Vagina (tissue), 2 donors: ENCODE data around the gene ANXA6. TPM values are rescaled to one million over a fixed set of nuclear protein-coding genes. Genes with fewer than 3 reads are reported as not detected.

Source experiments
- DNase-seq, 2 donors: peaks; one replicate each; pipeline ENCODE4 v3.0.0-alpha.2; 2017; ENCODE audit errors: extremely low spot score in 2 of 2
- H3K27ac ChIP-seq: fragments of 200-600 bp; sonication (generic); one replicate; pipeline ENCODE4 v1.5.1; 2019
- H3K27me3 ChIP-seq: fragments of 200-600 bp; sonication (generic); one replicate; pipeline ENCODE4 v1.5.1; 2019
- H3K36me3 ChIP-seq, 2 donors: fragments of 200-600 bp; sonication (generic); one replicate each; pipeline ENCODE4 v1.5.1; 2017 to 2019
- H3K4me1 ChIP-seq: fragments of 200-600 bp; sonication (generic); one replicate; pipeline ENCODE4 v1.5.1; 2019
- H3K4me3 ChIP-seq, 2 donors: fragments of 200-600 bp; sonication (generic); 1 replicate in 1 of 2; 2 replicates in 1 of 2; pipeline ENCODE4 v1.5.1; 2016 to 2019
- H3K9me3 ChIP-seq: fragments of 200-600 bp; sonication (generic); one replicate; pipeline ENCODE4 v1.5.1; 2019
- POLR2A ChIP-seq, 2 donors: fragments of 450-650 bp; IDR thresholded peaks; one replicate each; pipeline ENCODE4 v1.6.1; 2017; ENCODE audit warnings: antibody characterized with exemption in 2 of 2, mild to moderate bottlenecking in 2 of 2, moderate library complexity in 2 of 2
- POLR2AphosphoS5 ChIP-seq, 2 donors: sonication (generic); formaldehyde crosslinking; IDR thresholded peaks; one replicate each; pipeline ENCODE4 v1.9.0; 2017; ENCODE audit warnings: antibody characterized with exemption in 2 of 2, mild to moderate bottlenecking in 2 of 2, low read depth in 1 of 2; ENCODE audit not compliant: insufficient read depth in 1 of 2
- intact Hi-C: fragments of 100-400 bp; cut with DNase I; formaldehyde crosslinking; loops from one replicate; pipeline ENCODE4 v1.15.1; 2023
- total RNA-seq: library from RNA; depleted of rRNA; stranded (reverse); fragments of >200 nt; gene quantifications from one replicate; pipeline ENCODE4 v1.2.3, GENCODE V29; 2016
- TF ChIP-seq, protein P1 (sequence below), 3 experiments: fragments of 450-650 bp in 2 of 3; fragments of 200-600 bp in 1 of 3; sonication (generic) in 1 of 3; IDR thresholded peaks; one replicate each; pipeline ENCODE4 v1.5.1; 2017 to 2019; ENCODE audit warnings: antibody characterized with exemption in 3 of 3, mild to moderate bottlenecking in 2 of 3, moderate library complexity in 2 of 3

ANXA6 gene
- total RNA-seq, 1 donor from 2014 or later: 190 TPM

DNA sequence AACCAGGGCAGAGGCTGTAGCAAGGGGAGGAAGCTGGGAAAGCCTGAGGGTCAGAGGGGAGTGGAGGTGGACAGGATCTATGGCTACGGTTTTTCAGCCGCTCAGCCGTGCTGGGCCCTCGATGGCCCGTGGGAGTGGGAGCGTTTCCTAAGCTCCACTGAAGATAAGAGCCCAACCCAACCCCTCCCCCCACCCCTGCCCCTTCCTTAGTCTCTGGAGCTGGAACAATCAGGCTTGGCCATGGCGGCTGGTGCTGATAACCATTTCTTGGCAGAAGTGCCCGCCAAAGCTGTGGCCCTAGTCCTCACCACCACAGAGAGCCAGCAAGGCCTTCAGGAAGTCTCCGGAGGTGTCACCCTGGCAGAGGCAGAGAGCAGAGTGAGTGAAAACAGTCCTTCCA is 56.4 kb downstream of the ANXA6 start:
- TF ChIP-seq, protein P1, sequence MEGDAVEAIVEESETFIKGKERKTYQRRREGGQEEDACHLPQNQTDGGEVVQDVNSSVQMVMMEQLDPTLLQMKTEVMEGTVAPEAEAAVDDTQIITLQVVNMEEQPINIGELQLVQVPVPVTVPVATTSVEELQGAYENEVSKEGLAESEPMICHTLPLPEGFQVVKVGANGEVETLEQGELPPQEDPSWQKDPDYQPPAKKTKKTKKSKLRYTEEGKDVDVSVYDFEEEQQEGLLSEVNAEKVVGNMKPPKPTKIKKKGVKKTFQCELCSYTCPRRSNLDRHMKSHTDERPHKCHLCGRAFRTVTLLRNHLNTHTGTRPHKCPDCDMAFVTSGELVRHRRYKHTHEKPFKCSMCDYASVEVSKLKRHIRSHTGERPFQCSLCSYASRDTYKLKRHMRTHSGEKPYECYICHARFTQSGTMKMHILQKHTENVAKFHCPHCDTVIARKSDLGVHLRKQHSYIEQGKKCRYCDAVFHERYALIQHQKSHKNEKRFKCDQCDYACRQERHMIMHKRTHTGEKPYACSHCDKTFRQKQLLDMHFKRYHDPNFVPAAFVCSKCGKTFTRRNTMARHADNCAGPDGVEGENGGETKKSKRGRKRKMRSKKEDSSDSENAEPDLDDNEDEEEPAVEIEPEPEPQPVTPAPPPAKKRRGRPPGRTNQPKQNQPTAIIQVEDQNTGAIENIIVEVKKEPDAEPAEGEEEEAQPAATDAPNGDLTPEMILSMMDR (IDR thresholded peaks at IDR 0.05): no peak
- no peak for TF ChIP-seq POLR2A (IDR thresholded peaks at IDR 0.05)
- no peak for TF ChIP-seq POLR2AphosphoS5 (IDR thresholded peaks at IDR 0.05; ENCODE audit: insufficient read depth in 1 of 2, low read depth in 1 of 2)
- Histone ChIP-seq H3K27me3 (no peaks in the 10 kb centered on the region), H3K4me1 (peaks cover 31% of the 10 kb centered on the region), H3K4me3 (no peak overlapping the region), H3K9me3 (no peaks in the 10 kb centered on the region), H3K27ac (no peak overlapping the region), H3K36me3 (peaks cover 0 to 3% of the 10 kb centered on the region in 2 donors)
- intact Hi-C loops: no loop called here
- no peak for DNase-seq

DNA sequence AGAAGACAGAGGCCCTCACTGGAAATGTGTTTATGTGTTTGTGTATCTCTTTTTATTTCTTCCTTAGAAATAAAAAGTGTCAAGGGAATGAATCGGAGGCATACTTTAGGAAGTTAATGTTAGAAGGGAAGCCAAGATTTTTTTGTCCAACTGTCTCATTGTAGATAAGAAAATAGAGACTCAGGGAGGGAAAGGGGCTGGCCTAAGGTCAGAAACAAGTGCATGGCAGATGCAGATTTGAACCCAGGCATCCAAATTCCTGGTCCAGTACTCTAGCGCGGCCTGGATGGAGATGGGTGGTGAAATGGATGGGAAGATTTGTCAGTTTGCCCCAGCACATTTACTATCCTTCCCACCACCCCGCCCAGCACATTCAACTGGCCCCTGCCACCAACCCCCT is 56.9 kb downstream of the ANXA6 start:
- H3K36me3 ChIP-seq: peaks cover 0 to 3% of the 10 kb centered on the region in 2 donors
- H3K4me3 ChIP-seq: no peak overlapping the region
- intact Hi-C loops: no loop called here
- peaks cover 33% of the 10 kb centered on the region for H3K4me1 ChIP-seq
- H3K27me3 ChIP-seq: no peaks in the 10 kb centered on the region
- DNase-seq: no peak
- no peak overlapping the region for H3K27ac ChIP-seq
- no peaks in the 10 kb centered on the region for H3K9me3 ChIP-seq
- TF ChIP-seq POLR2AphosphoS5 (IDR thresholded peaks at IDR 0.05; ENCODE audit: insufficient read depth in 1 of 2, low read depth in 1 of 2) (no peak), POLR2A (IDR thresholded peaks at IDR 0.05) (no peak)
- TF ChIP-seq, protein P1 (IDR thresholded peaks at IDR 0.05): no peak

DNA sequence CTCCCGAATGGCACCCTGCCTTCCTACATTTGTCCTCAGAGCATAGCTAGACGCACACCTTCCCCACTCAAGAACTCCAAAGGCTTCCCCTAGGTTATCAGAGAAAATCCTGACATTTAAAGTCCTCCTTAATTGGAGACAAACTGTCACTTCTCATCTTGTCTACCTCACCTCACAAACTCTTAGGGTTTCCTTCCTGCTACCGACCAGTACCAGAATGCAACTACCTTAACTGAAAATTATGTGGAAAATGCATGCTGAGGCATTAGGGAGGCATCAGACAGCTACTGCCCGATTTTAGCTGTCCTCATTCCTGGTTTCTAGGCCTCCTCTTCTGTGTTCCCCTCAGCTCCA is 58.8 kb downstream of the ANXA6 start:
- peaks cover 0 to 3% of the 10 kb centered on the region in 2 donors for H3K36me3 ChIP-seq
- peaks cover 38% of the 10 kb centered on the region for H3K4me1 ChIP-seq
- no peak for DNase-seq
- H3K27ac ChIP-seq: no peak overlapping the region
- H3K27me3 ChIP-seq: no peaks in the 10 kb centered on the region
- H3K4me3 ChIP-seq: no peak overlapping the region
- intact Hi-C loops: no loop called here
- no peaks in the 10 kb centered on the region for H3K9me3 ChIP-seq
- TF ChIP-seq POLR2AphosphoS5 (IDR thresholded peaks at IDR 0.05; ENCODE audit: insufficient read depth in 1 of 2, low read depth in 1 of 2) (no peak), POLR2A (IDR thresholded peaks at IDR 0.05) (no peak)
- TF ChIP-seq, protein P1 (IDR thresholded peaks at IDR 0.05): no peak

DNA sequence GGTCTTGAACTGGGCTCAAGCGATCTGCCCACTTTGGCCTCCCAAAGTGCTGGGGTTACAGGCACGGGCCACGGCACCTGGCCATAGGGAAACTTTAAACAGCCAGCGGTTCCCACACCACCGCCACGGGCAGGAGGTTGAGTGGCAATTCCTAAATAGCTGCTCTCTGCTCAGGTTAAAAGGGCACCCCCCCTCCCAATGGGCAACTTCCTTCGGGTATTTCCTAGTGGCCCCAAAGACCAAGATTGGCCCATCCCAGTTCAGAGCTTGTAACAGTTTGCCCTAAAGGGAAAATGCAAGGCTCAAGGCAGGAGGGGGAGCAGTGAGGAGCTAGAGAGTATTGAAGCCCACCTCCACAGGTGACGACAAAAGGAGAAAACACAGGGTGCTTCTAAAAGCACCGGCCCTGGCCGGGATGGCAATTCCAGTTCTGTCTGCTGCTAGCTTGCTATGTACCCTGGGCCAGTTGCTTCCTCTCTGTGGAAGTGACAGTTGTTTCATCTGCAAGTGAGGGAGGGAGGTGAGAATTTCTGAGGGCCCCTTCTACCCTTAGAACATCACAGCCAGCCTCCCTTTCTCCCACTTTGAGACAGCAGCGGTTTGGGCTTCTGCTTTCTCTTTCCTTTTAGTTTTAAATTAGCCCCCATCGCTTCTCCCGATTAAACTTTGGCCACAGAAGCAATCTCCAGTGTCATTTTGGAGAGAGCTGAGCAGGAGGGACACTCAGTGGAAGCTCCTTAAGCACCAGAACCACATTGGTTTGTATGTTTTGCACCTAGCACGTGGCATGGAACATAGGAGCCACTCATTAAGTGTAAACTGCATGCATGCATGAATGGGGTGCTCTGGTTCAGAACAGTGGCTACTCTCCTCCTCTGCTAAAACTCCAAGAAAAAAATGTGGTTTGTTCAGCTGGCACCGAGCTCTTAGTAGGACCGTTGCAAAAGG is 59.5 kb downstream of the ANXA6 start:
- DNase-seq: no peak
- Histone ChIP-seq H3K4me1 (peaks cover 44% of the 10 kb centered on the region), H3K27ac (no peak overlapping the region), H3K4me3 (no peak overlapping the region), H3K27me3 (no peaks in the 10 kb centered on the region), H3K36me3 (peaks cover 0 to 3% of the 10 kb centered on the region in 2 donors), H3K9me3 (no peaks in the 10 kb centered on the region)
- intact Hi-C loops: no loop called here
- TF ChIP-seq POLR2AphosphoS5 (IDR thresholded peaks at IDR 0.05; ENCODE audit: insufficient read depth in 1 of 2, low read depth in 1 of 2): no peak
- no peak for TF ChIP-seq POLR2A (IDR thresholded peaks at IDR 0.05)
- TF ChIP-seq, protein P1 (IDR thresholded peaks at IDR 0.05): no peak

DNA sequence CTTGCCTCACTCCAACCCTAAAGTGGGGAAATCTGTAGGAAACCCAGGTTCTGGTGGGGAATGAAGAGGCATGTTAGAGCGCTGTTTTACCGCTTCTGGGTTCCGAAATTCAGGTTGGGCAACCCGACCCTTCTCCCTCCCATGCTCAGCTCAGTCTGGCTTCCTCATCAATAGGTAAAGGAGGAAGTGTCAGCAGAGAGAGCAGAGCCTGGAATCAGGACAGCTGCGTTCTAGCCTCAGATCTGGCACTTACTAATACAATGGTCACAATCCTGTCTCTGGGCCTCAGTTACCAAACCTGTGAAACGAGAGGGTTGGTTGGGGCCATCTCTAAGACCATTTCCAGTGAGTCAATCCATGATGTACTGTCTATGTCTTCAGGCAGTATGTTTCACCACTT is 60.5 kb downstream of the ANXA6 start:
- DNase-seq: no peak
- Histone ChIP-seq H3K9me3 (no peaks in the 10 kb centered on the region), H3K4me3 (no peak overlapping the region), H3K27me3 (no peaks in the 10 kb centered on the region), H3K4me1 (peaks cover 50% of the 10 kb centered on the region), H3K36me3 (peaks cover 0 to 3% of the 10 kb centered on the region in 2 donors), H3K27ac (no peak overlapping the region)
- intact Hi-C loops: no loop called here
- TF ChIP-seq POLR2AphosphoS5 (IDR thresholded peaks at IDR 0.05; ENCODE audit: insufficient read depth in 1 of 2, low read depth in 1 of 2) (no peak), POLR2A (IDR thresholded peaks at IDR 0.05) (no peak)
